HCT116 (cell line): ENCODE results near the gene COX18. TPM values are rescaled to one million over a fixed set of nuclear protein-coding genes. Genes with fewer than 3 reads are reported as not detected.

Source experiments
- ATAC-seq: fragments of 200-7000 bp; cut with Tn5 transposase; 2 replicates; pipeline ENCODE4 v1.9.1; 2020; ENCODE audit warnings: mild to moderate bottlenecking, moderate library complexity
- BruUV-seq: library from RNA; stranded (reverse); fragments of 400-500 nt; replicated peaks from 2 replicates; lab custom pipeline; 2021; lab: Mats Ljungman, UMichigan
- CTCF ChIA-PET: fragments of 300-600 bp; sonication (Branson Sonifier 250); formaldehyde crosslinking; loops from one replicate; lab custom pipeline; 2021; ENCODE audit warnings: antibody characterized with exemption; lab: Charles Lee
- POLR2A ChIA-PET: fragments of 300-600, 350-600 bp; sonication (Branson Sonifier 250); formaldehyde crosslinking; loops from one replicate; lab custom pipeline; 2021; ENCODE audit warnings: antibody characterized with exemption; lab: Charles Lee
- RAD21 ChIA-PET, 2 experiments: fragments of 300-600 bp; sonication (Branson Sonifier 250); formaldehyde crosslinking; loops; one replicate each; lab custom pipeline; 2023; ENCODE audit warnings: low total read pairs in 2 of 2; ENCODE audit not compliant: uncharacterized antibody in 2 of 2, unreplicated experiment in 2 of 2, low non-redundant PET in 1 of 2; lab: Charles Lee
- DNase-seq: peaks from one replicate; pipeline ENCODE4 v3.0.0-alpha.2; 2010; ENCODE audit warnings: low read depth, low spot score
- H2AFZ ChIP-seq: fragments of 200-600 bp; shearing (Covaris generic), sonication (generic); 2 replicates; pipeline ENCODE4 v1.6.1; 2017; ENCODE audit warnings: low read depth, mixed run types, mixed read lengths, antibody characterized with exemption, low read length; ENCODE audit not compliant: poor library complexity, severe bottlenecking
- H3K27ac ChIP-seq: 2 replicates; pipeline ENCODE4 v1.5.1; 2012; ENCODE audit warnings: low read depth, low read length
- H3K27me3 ChIP-seq: fragments of 200-600 bp; sonication (generic); 2 replicates; pipeline ENCODE4 v1.6.1; 2016; ENCODE audit warnings: mixed run types, low read length, mixed read lengths; ENCODE audit not compliant: insufficient read depth
- H3K36me3 ChIP-seq, 2 experiments: fragments of 200-500 bp in 1 of 2; fragments of 200-600 bp in 1 of 2; sonication (Bioruptor generic) in 1 of 2; sonication (generic) in 1 of 2; 2 replicates each; pipeline versions ENCODE4 v1.5.1 to v1.6.1; 2014 to 2016; ENCODE audit warnings: low read length in 2 of 2, inconsistent platforms in 1 of 2, mixed read lengths in 1 of 2, mixed run types in 1 of 2; ENCODE audit not compliant: insufficient read depth in 2 of 2, control insufficient read depth in 1 of 2
- H3K4me1 ChIP-seq, 2 experiments: fragments of 200-600 bp in 1 of 2; sonication (generic) in 1 of 2; 2 replicates each; pipeline versions ENCODE4 v1.5.1 to v1.6.1; 2012 to 2017; ENCODE audit warnings: low read length in 2 of 2, inconsistent platforms in 1 of 2, mild to moderate bottlenecking in 1 of 2, mixed read lengths in 1 of 2, mixed run types in 1 of 2, moderate library complexity in 1 of 2; ENCODE audit not compliant: insufficient read depth in 2 of 2, control insufficient read depth in 1 of 2
- H3K4me2 ChIP-seq: fragments of 200-600 bp; sonication (generic); 2 replicates; pipeline ENCODE4 v1.6.1; 2017; ENCODE audit warnings: mixed run types, low read length, mixed read lengths
- H3K4me3 ChIP-seq, 2 experiments: fragments of 200-600 bp in 1 of 2; sonication (generic) in 1 of 2; replicated peaks in 1 of 2; 2 replicates each; pipeline ENCODE4 v1.5.1; 2011 to 2016; ENCODE audit warnings: low read length in 2 of 2, control low read depth in 1 of 2, low read depth in 1 of 2, mild to moderate bottlenecking in 1 of 2, mixed read lengths in 1 of 2, mixed run types in 1 of 2
- H3K79me2 ChIP-seq: fragments of 200-600 bp; sonication (generic); 2 replicates; pipeline ENCODE4 v1.6.1; 2017; ENCODE audit warnings: mild to moderate bottlenecking, mixed run types, low read length, moderate library complexity, mixed read lengths; ENCODE audit not compliant: insufficient read depth
- H3K9ac ChIP-seq: fragments of 200-600 bp; sonication (generic); 2 replicates; pipeline ENCODE4 v1.6.1; 2016; ENCODE audit warnings: low read length, mixed read lengths
- H3K9me2 ChIP-seq: fragments of 200-600 bp; sonication (generic), shearing (Covaris generic); 2 replicates; pipeline ENCODE4 v1.6.1; 2017; ENCODE audit warnings: mixed run types, mild to moderate bottlenecking, moderate library complexity; ENCODE audit not compliant: insufficient read depth
- H3K9me3 ChIP-seq, 2 experiments: fragments of 200-500 bp in 1 of 2; fragments of 200-600 bp in 1 of 2; sonication (Bioruptor generic) in 1 of 2; sonication (generic) in 1 of 2; 2 replicates each; pipeline ENCODE4 v1.6.1; 2014 to 2017; ENCODE audit warnings: low read length in 2 of 2, mixed read lengths in 2 of 2, inconsistent platforms in 1 of 2, low read depth in 1 of 2, mild to moderate bottlenecking in 1 of 2, mixed run types in 1 of 2, moderate library complexity in 1 of 2; ENCODE audit not compliant: control insufficient read depth in 1 of 2, insufficient read depth in 1 of 2
- H4K20me1 ChIP-seq: fragments of 200-600 bp; sonication (generic), shearing (Covaris generic); 2 replicates; pipeline ENCODE4 v1.6.1; 2017; ENCODE audit warnings: mixed run types, mild to moderate bottlenecking, moderate library complexity; ENCODE audit not compliant: insufficient read depth
- CBX3 ChIP-seq: IDR thresholded peaks from 2 replicates; pipeline ENCODE4 v1.6.1; 2012; ENCODE audit warnings: low read depth
- CEBPB ChIP-seq: IDR thresholded peaks from 2 replicates; pipeline ENCODE4 v1.6.1; 2012; ENCODE audit warnings: low read depth
- EZH2 ChIP-seq: fragments of 200-600 bp; sonication (generic); IDR thresholded peaks from 2 replicates; pipeline ENCODE4 v1.6.1; 2017; ENCODE audit warnings: antibody characterized with exemption, mixed run types
- JUND ChIP-seq: IDR thresholded peaks from 2 replicates; pipeline ENCODE4 v1.6.1; 2012
- POLR2A ChIP-seq: IDR thresholded peaks from 2 replicates; pipeline ENCODE4 v1.7.0; 2011; ENCODE audit warnings: borderline replicate concordance; ENCODE audit not compliant: insufficient read depth, insufficient read length; ENCODE audit errors: extremely low read depth
- SIN3A ChIP-seq: IDR thresholded peaks from 2 replicates; pipeline ENCODE4 v1.6.1; 2012; ENCODE audit warnings: low read depth
- SRF ChIP-seq: IDR thresholded peaks from 2 replicates; pipeline ENCODE4 v1.6.1; 2012; ENCODE audit warnings: low read depth
- intact Hi-C: fragments of 100-400 bp; cut with micrococcal nuclease; formaldehyde crosslinking; loops from 2 replicates; pipeline ENCODE4 v1.10.0; 2022
- total RNA-seq: library from RNA; stranded (reverse); gene quantifications from one replicate; pipeline ENCODE4 v1.2.1, GENCODE V29; 2021; ENCODE audit not compliant: unreplicated experiment
- TF ChIP-seq, protein P1 (sequence below): IDR thresholded peaks from 2 replicates; pipeline ENCODE4 v1.6.1; 2011; ENCODE audit warnings: mild to moderate bottlenecking, low read length, moderate library complexity; ENCODE audit not compliant: insufficient replicate concordance; ENCODE audit errors: extremely low read depth
- TF ChIP-seq, protein P2 (sequence below): IDR thresholded peaks from 2 replicates; pipeline ENCODE4 v1.6.1; 2012
- TF ChIP-seq, protein P3 (sequence below): IDR thresholded peaks from 2 replicates; pipeline ENCODE4 v1.6.1; 2012; ENCODE audit warnings: low read depth
- TF ChIP-seq, protein P4 (sequence below), 3 experiments: fragments of 200-600 bp in 1 of 3; sonication (generic) in 1 of 3; IDR thresholded peaks in 2 of 3; conservative IDR thresholded peaks in 1 of 3; 2 replicates each; pipeline ENCODE4 v1.5.1; 2012 to 2017; ENCODE audit warnings: low read depth in 2 of 3, low read length in 2 of 3, antibody characterized with exemption in 1 of 3, borderline replicate concordance in 1 of 3, control low read depth in 1 of 3, mild to moderate bottlenecking in 1 of 3, mixed read lengths in 1 of 3, mixed run types in 1 of 3, moderate library complexity in 1 of 3; ENCODE audit not compliant: insufficient read depth in 1 of 3
- TF ChIP-seq, protein P5 (sequence below): IDR thresholded peaks from 2 replicates; pipeline ENCODE4 v1.6.1; 2012

The COX18 gene
- total RNA-seq, 1 experiment from 2014 or later = 12.5 TPM

DNA sequence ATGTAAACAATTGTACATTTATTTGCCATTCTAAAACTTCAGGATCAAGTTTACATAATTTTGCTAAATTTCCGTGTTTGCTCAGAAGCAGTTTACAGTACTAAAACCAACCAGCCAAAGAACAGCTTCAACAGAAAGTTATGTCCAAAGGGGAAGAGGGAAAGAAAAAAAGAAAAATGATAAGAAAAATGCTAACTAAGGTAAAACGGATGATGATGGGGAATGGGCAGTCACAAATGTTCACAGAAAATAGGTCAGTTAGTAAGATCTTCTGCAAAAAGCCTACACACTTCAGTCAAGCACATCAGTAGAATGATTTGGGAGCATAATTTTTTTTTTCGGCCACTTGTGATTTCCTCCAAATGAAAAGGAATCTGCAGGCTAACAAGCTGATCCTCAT is 6.3 kb upstream of the COX18 start:
- TSS peak; percentile 29 for BruUV-seq
- no peaks in the 10 kb centered on the region for H3K27me3 ChIP-seq
- no peak for ATAC-seq
- TF ChIP-seq, protein P1, sequence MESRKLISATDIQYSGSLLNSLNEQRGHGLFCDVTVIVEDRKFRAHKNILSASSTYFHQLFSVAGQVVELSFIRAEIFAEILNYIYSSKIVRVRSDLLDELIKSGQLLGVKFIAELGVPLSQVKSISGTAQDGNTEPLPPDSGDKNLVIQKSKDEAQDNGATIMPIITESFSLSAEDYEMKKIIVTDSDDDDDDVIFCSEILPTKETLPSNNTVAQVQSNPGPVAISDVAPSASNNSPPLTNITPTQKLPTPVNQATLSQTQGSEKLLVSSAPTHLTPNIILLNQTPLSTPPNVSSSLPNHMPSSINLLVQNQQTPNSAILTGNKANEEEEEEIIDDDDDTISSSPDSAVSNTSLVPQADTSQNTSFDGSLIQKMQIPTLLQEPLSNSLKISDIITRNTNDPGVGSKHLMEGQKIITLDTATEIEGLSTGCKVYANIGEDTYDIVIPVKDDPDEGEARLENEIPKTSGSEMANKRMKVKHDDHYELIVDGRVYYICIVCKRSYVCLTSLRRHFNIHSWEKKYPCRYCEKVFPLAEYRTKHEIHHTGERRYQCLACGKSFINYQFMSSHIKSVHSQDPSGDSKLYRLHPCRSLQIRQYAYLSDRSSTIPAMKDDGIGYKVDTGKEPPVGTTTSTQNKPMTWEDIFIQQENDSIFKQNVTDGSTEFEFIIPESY = no peak
- TF ChIP-seq, protein P2, sequence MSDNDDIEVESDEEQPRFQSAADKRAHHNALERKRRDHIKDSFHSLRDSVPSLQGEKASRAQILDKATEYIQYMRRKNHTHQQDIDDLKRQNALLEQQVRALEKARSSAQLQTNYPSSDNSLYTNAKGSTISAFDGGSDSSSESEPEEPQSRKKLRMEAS = no peak
- no peak for TF ChIP-seq SRF
- TF ChIP-seq CEBPB = no peak
- no peak for TF ChIP-seq EZH2
- no peak for TF ChIP-seq CBX3
- TF ChIP-seq SIN3A = no peak
- TF ChIP-seq POLR2A = no peak
- TF ChIP-seq, all 23 proteins: peak for 0
- Histone ChIP-seq H4K20me1 (no peaks in the 10 kb centered on the region; the same call in 1 of the 2 replicates), H3K79me2 (peaks cover 17% of the 10 kb centered on the region), H3K36me3 (peaks cover 20 to 35% of the 10 kb centered on the region in 2 experiments; a peak in 3 of 4 replicates), H2AFZ (no peak overlapping the region), H3K4me2 (no peak overlapping the region), H3K9me2 (no peaks in the 10 kb centered on the region), H3K4me3 (no peak overlapping the region), H3K9me3 (no peaks in the 10 kb centered on the region), H3K27ac (no peak overlapping the region), H3K9ac (no peak overlapping the region), H3K4me1 (peaks cover 0 to 6% of the 10 kb centered on the region in 2 experiments; a peak in 1 of 4 replicates)
- intact Hi-C loops = no loop called here
- ChIA-PET RAD21 (no interaction called here), CTCF (no interaction called here), POLR2A (no interaction called here)
- no peak for DNase-seq

DNA sequence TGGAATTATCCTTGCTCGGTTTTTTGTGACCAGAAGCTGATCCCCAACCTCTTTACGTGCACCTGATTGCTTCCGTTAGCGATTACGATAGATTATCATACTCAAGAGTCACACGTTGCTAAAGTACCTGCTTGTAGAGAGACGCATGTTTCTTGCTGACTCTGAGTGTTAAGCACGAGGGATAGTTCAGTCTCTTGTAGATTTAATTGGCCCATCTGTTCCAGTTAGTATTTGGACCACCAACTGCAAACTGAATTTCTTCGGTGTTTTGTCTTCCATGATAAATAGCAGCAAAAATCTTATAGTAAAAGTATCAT is 516 bp upstream of the COX18 start:
- Histone ChIP-seq H3K9me3 (no peaks in the 10 kb centered on the region), H3K27ac (peak overlapping the region; percentile 78), H3K36me3 (peaks cover 0 to 6% of the 10 kb centered on the region in 2 experiments; a peak in 2 of 4 replicates), H3K4me2 (peak overlapping the region; percentile 86), H3K79me2 (peaks cover 13% of the 10 kb centered on the region), H2AFZ (peak overlapping the region; percentile 28), H3K4me1 (peaks cover 4 to 15% of the 10 kb centered on the region in 2 experiments; a peak in 3 of 4 replicates), H3K9me2 (no peaks in the 10 kb centered on the region), H3K4me3 (peak overlapping the region; percentile 82 to 90), H3K27me3 (no peaks in the 10 kb centered on the region), H4K20me1 (no peaks in the 10 kb centered on the region), H3K9ac (peak overlapping the region; percentile 88)
- DNase-seq = no peak
- RAD21 ChIA-PET = no interaction called here
- POLR2A ChIA-PET = no interaction called here
- TSS peak; percentile 98 for BruUV-seq
- TF ChIP-seq POLR2A (no peak), JUND (0 out of 2 replicates have a peak, but pooled peaks have one; percentile 14)
- TF ChIP-seq, protein P3, sequence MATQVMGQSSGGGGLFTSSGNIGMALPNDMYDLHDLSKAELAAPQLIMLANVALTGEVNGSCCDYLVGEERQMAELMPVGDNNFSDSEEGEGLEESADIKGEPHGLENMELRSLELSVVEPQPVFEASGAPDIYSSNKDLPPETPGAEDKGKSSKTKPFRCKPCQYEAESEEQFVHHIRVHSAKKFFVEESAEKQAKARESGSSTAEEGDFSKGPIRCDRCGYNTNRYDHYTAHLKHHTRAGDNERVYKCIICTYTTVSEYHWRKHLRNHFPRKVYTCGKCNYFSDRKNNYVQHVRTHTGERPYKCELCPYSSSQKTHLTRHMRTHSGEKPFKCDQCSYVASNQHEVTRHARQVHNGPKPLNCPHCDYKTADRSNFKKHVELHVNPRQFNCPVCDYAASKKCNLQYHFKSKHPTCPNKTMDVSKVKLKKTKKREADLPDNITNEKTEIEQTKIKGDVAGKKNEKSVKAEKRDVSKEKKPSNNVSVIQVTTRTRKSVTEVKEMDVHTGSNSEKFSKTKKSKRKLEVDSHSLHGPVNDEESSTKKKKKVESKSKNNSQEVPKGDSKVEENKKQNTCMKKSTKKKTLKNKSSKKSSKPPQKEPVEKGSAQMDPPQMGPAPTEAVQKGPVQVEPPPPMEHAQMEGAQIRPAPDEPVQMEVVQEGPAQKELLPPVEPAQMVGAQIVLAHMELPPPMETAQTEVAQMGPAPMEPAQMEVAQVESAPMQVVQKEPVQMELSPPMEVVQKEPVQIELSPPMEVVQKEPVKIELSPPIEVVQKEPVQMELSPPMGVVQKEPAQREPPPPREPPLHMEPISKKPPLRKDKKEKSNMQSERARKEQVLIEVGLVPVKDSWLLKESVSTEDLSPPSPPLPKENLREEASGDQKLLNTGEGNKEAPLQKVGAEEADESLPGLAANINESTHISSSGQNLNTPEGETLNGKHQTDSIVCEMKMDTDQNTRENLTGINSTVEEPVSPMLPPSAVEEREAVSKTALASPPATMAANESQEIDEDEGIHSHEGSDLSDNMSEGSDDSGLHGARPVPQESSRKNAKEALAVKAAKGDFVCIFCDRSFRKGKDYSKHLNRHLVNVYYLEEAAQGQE = no peak
- TF ChIP-seq, protein P4, sequence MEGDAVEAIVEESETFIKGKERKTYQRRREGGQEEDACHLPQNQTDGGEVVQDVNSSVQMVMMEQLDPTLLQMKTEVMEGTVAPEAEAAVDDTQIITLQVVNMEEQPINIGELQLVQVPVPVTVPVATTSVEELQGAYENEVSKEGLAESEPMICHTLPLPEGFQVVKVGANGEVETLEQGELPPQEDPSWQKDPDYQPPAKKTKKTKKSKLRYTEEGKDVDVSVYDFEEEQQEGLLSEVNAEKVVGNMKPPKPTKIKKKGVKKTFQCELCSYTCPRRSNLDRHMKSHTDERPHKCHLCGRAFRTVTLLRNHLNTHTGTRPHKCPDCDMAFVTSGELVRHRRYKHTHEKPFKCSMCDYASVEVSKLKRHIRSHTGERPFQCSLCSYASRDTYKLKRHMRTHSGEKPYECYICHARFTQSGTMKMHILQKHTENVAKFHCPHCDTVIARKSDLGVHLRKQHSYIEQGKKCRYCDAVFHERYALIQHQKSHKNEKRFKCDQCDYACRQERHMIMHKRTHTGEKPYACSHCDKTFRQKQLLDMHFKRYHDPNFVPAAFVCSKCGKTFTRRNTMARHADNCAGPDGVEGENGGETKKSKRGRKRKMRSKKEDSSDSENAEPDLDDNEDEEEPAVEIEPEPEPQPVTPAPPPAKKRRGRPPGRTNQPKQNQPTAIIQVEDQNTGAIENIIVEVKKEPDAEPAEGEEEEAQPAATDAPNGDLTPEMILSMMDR (IDR thresholded peaks at IDR 0.05 in 2 of 3, conservative IDR thresholded peaks at IDR 0.05 in 1 of 3; ENCODE audit: borderline replicate concordance in 1 of 3, insufficient read depth in 1 of 3, low read depth in 2 of 3, low read length in 2 of 3) = no peak
- TF ChIP-seq, protein P5, sequence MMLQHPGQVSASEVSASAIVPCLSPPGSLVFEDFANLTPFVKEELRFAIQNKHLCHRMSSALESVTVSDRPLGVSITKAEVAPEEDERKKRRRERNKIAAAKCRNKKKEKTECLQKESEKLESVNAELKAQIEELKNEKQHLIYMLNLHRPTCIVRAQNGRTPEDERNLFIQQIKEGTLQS = no peak
- intact Hi-C loops = no loop called here
- peak; percentile 14 for ATAC-seq
- CTCF ChIA-PET = no interaction called here
